HG03097 (cell line): Measurements from ENCODE around the gene MMP24OS.
"Not testable (repeated sequence)": the region's sequence is repeated elsewhere in the genome, so short reads cannot be mapped to it uniquely, and the experiment has no call there.

Experiments used
- ATAC-seq: cut with Tn5 transposase; IDR thresholded peaks from one replicate; pipeline ENCODE4 v1.9.1; 2021; ENCODE audit not compliant: unreplicated experiment, low FRiP score

The MMP24OS gene

GRCh38 chr20:35277531-35278395, at the start of gene MMP24OS:
MMP24OS (minus strand) TSS chr20:35278122; CDS start chr20:35277929, 193 bp downstream.
- peak; percentile 58 for ATAC-seq

GRCh38 chr20:35327074-35327976, 49.4 kb upstream of the MMP24OS start:
- no peak for ATAC-seq

GRCh38 chr20:35326740-35327073, 48.8 kb upstream of the MMP24OS start:
- no peak for ATAC-seq

GRCh38 chr20:35326021-35326739, 48.3 kb upstream of the MMP24OS start:
- no peak for ATAC-seq

- no peak for ATAC-seq
Observed at GRCh38 chr20:35325401-35325800, 47.5 kb upstream of the MMP24OS start.

GRCh38 chr20:35320396-35321126, 42.6 kb upstream of the MMP24OS start:
- no peak for ATAC-seq

- ATAC-seq = no peak
Observed at GRCh38 chr20:35319871-35320197, 41.9 kb upstream of the MMP24OS start.

- ATAC-seq = no peak
Observed at GRCh38 chr20:35319192-35319870, 41.4 kb upstream of the MMP24OS start.

GRCh38 chr20:35318502-35319157, 40.7 kb upstream of the MMP24OS start:
- ATAC-seq = no peak

- no peak for ATAC-seq
Observed at GRCh38 chr20:35317416-35318210, 39.7 kb upstream of the MMP24OS start.

- ATAC-seq = no peak
Observed at GRCh38 chr20:35316086-35316485, 38.2 kb upstream of the MMP24OS start.

- not testable (repeated sequence) for ATAC-seq
Observed at GRCh38 chr20:35315632-35316020, 37.7 kb upstream of the MMP24OS start.

- no peak for ATAC-seq
Observed at GRCh38 chr20:35314816-35315631, 37.1 kb upstream of the MMP24OS start.

GRCh38 chr20:35312318-35312717, 34.4 kb upstream of the MMP24OS start:
- no peak for ATAC-seq

GRCh38 chr20:35311822-35312221, 33.9 kb upstream of the MMP24OS start:
- ATAC-seq = no peak

GRCh38 chr20:35311409-35311808, 33.5 kb upstream of the MMP24OS start:
- ATAC-seq = no peak
